ENCODE measurements around the gene KRTAP9-7.
"Not testable (repeated sequence)": the region's sequence is repeated elsewhere in the genome, so short reads cannot be mapped to it uniquely, and the experiment has no call there.

Gene KRTAP9-7

DNA sequence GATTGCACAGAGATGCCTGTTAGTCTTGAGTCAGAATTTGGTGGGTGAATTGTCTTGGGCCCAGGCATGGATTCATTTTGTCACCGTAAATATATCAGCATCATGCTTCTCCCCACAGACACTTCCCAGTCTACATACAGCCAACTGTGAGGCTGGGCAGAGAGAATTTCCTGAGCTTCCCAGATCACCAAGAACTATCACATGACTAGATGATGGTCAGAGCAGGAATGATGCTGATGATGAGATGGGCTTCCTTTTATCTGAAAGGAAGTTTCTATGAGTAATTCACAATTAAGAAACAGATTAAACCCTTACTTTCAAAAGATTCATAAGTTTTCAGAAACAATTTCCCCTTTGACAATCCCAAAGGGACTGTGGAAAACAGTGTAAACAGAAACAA lies 20.6 kb upstream of the KRTAP9-7 start:
- H3K27me3 ChIP-seq (ENCODE audit: control insufficient read depth, insufficient read depth, low read length) = peaks cover 22% of the 10 kb centered on the region
- H3K9ac ChIP-seq (ENCODE audit: low read depth, low read length) = no peak overlapping the region
- H3K9me3 ChIP-seq (replicated peaks; ENCODE audit: low read length) = no peaks in the 10 kb centered on the region
- H3K4me3 ChIP-seq (ENCODE audit: low read length) = no peak overlapping the region
- H3K4me2 ChIP-seq (ENCODE audit: low read length) = no peak overlapping the region
- H3K36me3 ChIP-seq (ENCODE audit: insufficient read depth, low read length) = no peaks in the 10 kb centered on the region
- H3K4me1 ChIP-seq (ENCODE audit: control insufficient read depth, insufficient read depth, low read length) = peaks cover 11% of the 10 kb centered on the region

DNA sequence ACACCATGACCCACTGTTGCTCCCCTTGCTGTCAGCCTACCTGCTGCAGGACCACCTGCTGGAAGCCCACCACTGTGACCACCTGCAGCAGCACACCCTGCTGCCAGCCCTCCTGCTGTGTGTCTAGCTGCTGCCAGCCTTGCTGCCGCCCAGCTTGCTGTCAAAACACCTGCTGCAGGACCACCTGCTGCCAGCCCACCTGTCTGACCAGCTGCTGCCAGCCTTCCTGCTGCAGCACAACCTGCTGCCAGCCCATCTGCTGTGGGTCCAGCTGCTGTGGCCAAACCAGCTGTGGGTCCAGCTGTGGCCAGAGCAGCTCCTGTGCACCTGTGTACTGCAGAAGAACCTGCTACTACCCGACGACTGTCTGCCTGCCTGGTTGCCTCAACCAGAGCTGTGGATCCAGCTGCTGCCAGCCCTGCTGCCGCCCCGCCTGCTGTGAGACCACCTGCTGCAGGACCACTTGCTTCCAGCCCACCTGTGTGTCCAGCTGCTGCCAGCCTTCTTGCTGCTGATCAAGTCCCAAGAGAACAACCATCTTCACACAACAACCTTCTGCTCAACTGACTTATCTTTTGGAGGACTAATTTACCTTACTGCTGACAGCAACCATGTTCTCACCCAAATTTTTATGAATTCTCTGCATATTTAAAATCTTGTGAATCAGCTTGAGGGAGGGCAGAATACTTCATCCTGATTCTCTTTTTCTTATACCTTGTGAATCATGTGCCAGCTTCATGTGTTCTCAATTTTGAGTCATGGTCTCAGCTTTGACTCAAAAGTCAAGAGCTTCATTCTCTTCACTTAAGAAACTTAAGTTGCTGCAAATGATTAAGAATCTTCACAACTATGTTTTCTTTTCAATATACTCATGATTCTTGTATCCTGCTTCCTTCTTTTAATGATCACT lies 19.9 kb upstream of the KRTAP9-7 start, which contains the start of gene KRTAP9-9:
Gene KRTAP9-9 (plus strand): TSS at position 4 of the 910 bp plus-strand sequence.
- Histone ChIP-seq H3K27me3 (ENCODE audit: control insufficient read depth, insufficient read depth, low read length) (peaks cover 22% of the 10 kb centered on the region), H3K4me1 (ENCODE audit: control insufficient read depth, insufficient read depth, low read length) (peaks cover 11% of the 10 kb centered on the region)
- not testable (repeated sequence) for H3K36me3 ChIP-seq (ENCODE audit: insufficient read depth, low read length); H3K4me3 ChIP-seq (ENCODE audit: low read length); H3K9me3 ChIP-seq (replicated peaks; ENCODE audit: low read length); H3K4me2 ChIP-seq (ENCODE audit: low read length); H3K9ac ChIP-seq (ENCODE audit: low read depth, low read length)

GRCh38 chr17:41256291-41256685 lies 19.2 kb upstream of the KRTAP9-7 start:
- Histone ChIP-seq H3K4me1 (ENCODE audit: control insufficient read depth, insufficient read depth, low read length) (peaks cover 11% of the 10 kb centered on the region), H3K9me3 (replicated peaks; ENCODE audit: low read length) (no peaks in the 10 kb centered on the region), H3K36me3 (ENCODE audit: insufficient read depth, low read length) (no peaks in the 10 kb centered on the region), H3K4me2 (ENCODE audit: low read length) (peak overlapping the region; percentile 28), H3K9ac (ENCODE audit: low read depth, low read length) (no peak overlapping the region), H3K4me3 (ENCODE audit: low read length) (no peak overlapping the region), H3K27me3 (ENCODE audit: control insufficient read depth, insufficient read depth, low read length) (peaks cover 19% of the 10 kb centered on the region)

GRCh38 chr17:41258406-41258805 lies 17.1 kb upstream of the KRTAP9-7 start:
- peaks cover 11% of the 10 kb centered on the region for H3K4me1 ChIP-seq (ENCODE audit: control insufficient read depth, insufficient read depth, low read length)
- no peaks in the 10 kb centered on the region for H3K36me3 ChIP-seq (ENCODE audit: insufficient read depth, low read length)
- H3K4me2 ChIP-seq (ENCODE audit: low read length) = no peak overlapping the region
- H3K9me3 ChIP-seq (replicated peaks; ENCODE audit: low read length) = no peaks in the 10 kb centered on the region
- H3K9ac ChIP-seq (ENCODE audit: low read depth, low read length) = no peak overlapping the region
- peaks cover 10% of the 10 kb centered on the region for H3K27me3 ChIP-seq (ENCODE audit: control insufficient read depth, insufficient read depth, low read length)
- no peak overlapping the region for H3K4me3 ChIP-seq (ENCODE audit: low read length)

GRCh38 chr17:41263212-41263611 lies 12.3 kb upstream of the KRTAP9-7 start:
- H3K27me3 ChIP-seq (ENCODE audit: control insufficient read depth, insufficient read depth, low read length) = peaks cover 9% of the 10 kb centered on the region
- H3K9ac ChIP-seq (ENCODE audit: low read depth, low read length) = no peak overlapping the region
- H3K9me3 ChIP-seq (replicated peaks; ENCODE audit: low read length) = no peaks in the 10 kb centered on the region
- H3K4me1 ChIP-seq (ENCODE audit: control insufficient read depth, insufficient read depth, low read length) = no peaks in the 10 kb centered on the region
- H3K4me2 ChIP-seq (ENCODE audit: low read length) = no peak overlapping the region
- H3K36me3 ChIP-seq (ENCODE audit: insufficient read depth, low read length) = no peaks in the 10 kb centered on the region
- no peak overlapping the region for H3K4me3 ChIP-seq (ENCODE audit: low read length)

- Histone ChIP-seq H3K27me3 (ENCODE audit: control insufficient read depth, insufficient read depth, low read length) (peaks cover 7% of the 10 kb centered on the region), H3K9ac (ENCODE audit: low read depth, low read length) (no peak overlapping the region), H3K4me3 (ENCODE audit: low read length) (no peak overlapping the region), H3K4me1 (ENCODE audit: control insufficient read depth, insufficient read depth, low read length) (no peaks in the 10 kb centered on the region), H3K36me3 (ENCODE audit: insufficient read depth, low read length) (no peaks in the 10 kb centered on the region), H3K9me3 (replicated peaks; ENCODE audit: low read length) (no peaks in the 10 kb centered on the region), H3K4me2 (ENCODE audit: low read length) (no peak overlapping the region)
These were observed 10.9 kb upstream of the KRTAP9-7 start for GRCh38 chr17:41264599-41264998.

DNA sequence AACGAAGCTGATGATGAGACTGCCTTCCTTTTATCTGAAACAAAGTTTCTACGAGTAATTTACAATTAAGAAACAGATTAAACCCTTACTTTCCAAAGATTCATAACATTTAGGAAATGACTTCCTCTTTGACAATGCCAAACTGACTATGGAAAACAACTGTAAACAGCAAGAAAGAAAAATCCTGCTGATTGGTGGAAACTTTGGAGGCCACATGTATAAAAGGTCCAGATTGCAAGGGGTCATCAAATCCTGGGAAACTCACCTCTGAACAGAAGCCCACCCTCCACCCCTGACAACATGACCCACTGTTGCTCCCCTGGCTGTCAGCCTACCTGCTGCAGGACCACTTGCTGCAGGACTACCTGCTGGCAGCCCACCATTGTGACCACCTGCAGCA lies 10.4 kb upstream of the KRTAP9-7 start, which contains the start of gene KRTAP9-6:
Gene KRTAP9-6 (plus strand): TSS at position 301 of the 400 bp plus-strand sequence. CDS start 0 bp downstream, at position 301.
- no peaks in the 10 kb centered on the region for H3K9me3 ChIP-seq (replicated peaks; ENCODE audit: low read length)
- H3K4me2 ChIP-seq (ENCODE audit: low read length) = no peak within 1 kb of the TSS
- H3K4me3 ChIP-seq (ENCODE audit: low read length) = no peak within 1 kb of the TSS
- H3K27me3 ChIP-seq (ENCODE audit: control insufficient read depth, insufficient read depth, low read length) = peaks cover 7% of the 10 kb centered on the region
- no peak within 1 kb of the TSS for H3K9ac ChIP-seq (ENCODE audit: low read depth, low read length)
- H3K36me3 ChIP-seq (ENCODE audit: insufficient read depth, low read length) = no peaks in the 10 kb centered on the region
- H3K4me1 ChIP-seq (ENCODE audit: control insufficient read depth, insufficient read depth, low read length) = no peaks in the 10 kb centered on the region

GRCh38 chr17:41267711-41268110 lies 7.8 kb upstream of the KRTAP9-7 start:
- Histone ChIP-seq H3K9me3 (replicated peaks; ENCODE audit: low read length) (no peaks in the 10 kb centered on the region), H3K9ac (ENCODE audit: low read depth, low read length) (no peak overlapping the region), H3K4me1 (ENCODE audit: control insufficient read depth, insufficient read depth, low read length) (no peaks in the 10 kb centered on the region), H3K4me2 (ENCODE audit: low read length) (no peak overlapping the region), H3K36me3 (ENCODE audit: insufficient read depth, low read length) (no peaks in the 10 kb centered on the region), H3K27me3 (ENCODE audit: control insufficient read depth, insufficient read depth, low read length) (peaks cover 7% of the 10 kb centered on the region), H3K4me3 (ENCODE audit: low read length) (no peak overlapping the region)

DNA sequence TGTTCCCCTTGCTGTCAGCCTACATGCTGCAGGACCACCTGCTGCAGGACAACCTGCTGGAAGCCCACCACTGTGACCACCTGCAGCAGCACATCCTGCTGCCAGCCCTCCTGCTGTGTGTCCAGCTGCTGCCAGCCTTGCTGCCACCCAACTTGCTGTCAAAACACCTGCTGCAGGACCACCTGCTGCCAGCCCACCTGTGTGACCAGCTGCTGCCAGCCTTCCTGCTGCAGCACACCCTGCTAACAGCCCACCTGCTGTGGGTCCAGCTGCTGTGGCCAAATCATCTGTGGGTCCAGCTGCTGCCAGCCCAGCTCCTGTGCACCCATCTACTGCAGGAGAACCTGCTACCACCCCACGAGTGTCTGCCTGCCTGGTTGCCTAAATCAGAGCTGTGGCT lies 4.2 kb upstream of the KRTAP9-7 start:
- H3K4me3 ChIP-seq (ENCODE audit: low read length); H3K27me3 ChIP-seq (ENCODE audit: control insufficient read depth, insufficient read depth, low read length); H3K9ac ChIP-seq (ENCODE audit: low read depth, low read length); H3K4me1 ChIP-seq (ENCODE audit: control insufficient read depth, insufficient read depth, low read length); H3K4me2 ChIP-seq (ENCODE audit: low read length); H3K36me3 ChIP-seq (ENCODE audit: insufficient read depth, low read length); H3K9me3 ChIP-seq (replicated peaks; ENCODE audit: low read length): not testable (repeated sequence)

- no peaks in the 10 kb centered on the region for H3K36me3 ChIP-seq (ENCODE audit: insufficient read depth, low read length)
- no peaks in the 10 kb centered on the region for H3K9me3 ChIP-seq (replicated peaks; ENCODE audit: low read length)
- no peaks in the 10 kb centered on the region for H3K4me1 ChIP-seq (ENCODE audit: control insufficient read depth, insufficient read depth, low read length)
- no peak overlapping the region for H3K9ac ChIP-seq (ENCODE audit: low read depth, low read length)
- no peak overlapping the region for H3K4me3 ChIP-seq (ENCODE audit: low read length)
- no peak overlapping the region for H3K4me2 ChIP-seq (ENCODE audit: low read length)
- H3K27me3 ChIP-seq (ENCODE audit: control insufficient read depth, insufficient read depth, low read length) = no peaks in the 10 kb centered on the region
These were observed 3.6 kb upstream of the KRTAP9-7 start for GRCh38 chr17:41271858-41272257.

GRCh38 chr17:41278176-41278955 lies 2.9 kb downstream of the KRTAP9-7 start:
- Histone ChIP-seq H3K27me3 (ENCODE audit: control insufficient read depth, insufficient read depth, low read length) (no peaks in the 10 kb centered on the region), H3K4me2 (ENCODE audit: low read length) (no peak overlapping the region), H3K4me3 (ENCODE audit: low read length) (no peak overlapping the region), H3K36me3 (ENCODE audit: insufficient read depth, low read length) (no peaks in the 10 kb centered on the region), H3K4me1 (ENCODE audit: control insufficient read depth, insufficient read depth, low read length) (no peaks in the 10 kb centered on the region), H3K9ac (ENCODE audit: low read depth, low read length) (no peak overlapping the region), H3K9me3 (replicated peaks; ENCODE audit: low read length) (no peaks in the 10 kb centered on the region)

Data from skeletal muscle satellite cell (primary cell).